HEK293 (cell line): ENCODE data around the gene ELF3.

Experiments used
- CTCF ChIA-PET: fragments of 350-600 bp; formaldehyde crosslinking; extraction: SDS; loops from one replicate; lab custom pipeline; 2021; ENCODE audit warnings: antibody characterized with exemption; lab: Yijun Ruan, JAX
- POLR2A ChIA-PET: fragments of 300-600 bp; formaldehyde crosslinking; extraction: SDS; loops from one replicate; lab custom pipeline; 2020; ENCODE audit warnings: antibody characterized with exemption, inconsistent platforms; lab: Yijun Ruan, JAX
- H3K27ac ChIP-seq: fragments of 200-500 bp; sonication (Bioruptor generic); 2 replicates; pipeline ENCODE4 v1.5.1; 2014; ENCODE audit warnings: low read depth, low read length, control low read depth, inconsistent platforms; ENCODE audit errors: extremely low read depth
- H3K36me3 ChIP-seq, 2 experiments: fragments of 200-500 bp in 1 of 2; sonication (Bioruptor generic) in 1 of 2; 1 replicate in 1 of 2; 2 replicates in 1 of 2; pipeline ENCODE4 v1.5.1; 2014 to 2017; ENCODE audit warnings: inconsistent platforms in 2 of 2, low read length in 2 of 2; ENCODE audit not compliant: control insufficient read depth in 2 of 2, insufficient read depth in 1 of 2
- H3K4me1 ChIP-seq: fragments of 200-500 bp; sonication (Bioruptor generic); 2 replicates; pipeline ENCODE4 v1.5.1; 2014; ENCODE audit warnings: mild to moderate bottlenecking, low read length, inconsistent platforms; ENCODE audit not compliant: control insufficient read depth, insufficient read depth
- H3K4me3 ChIP-seq: 2 replicates; pipeline ENCODE4 v1.5.1; 2011; ENCODE audit warnings: low read depth, mild to moderate bottlenecking, control low read depth, low read length, moderate library complexity
- H3K9me3 ChIP-seq: fragments of 200-500 bp; sonication (Bioruptor generic); 2 replicates; pipeline ENCODE4 v1.5.1; 2014; ENCODE audit warnings: low read depth, low read length, inconsistent platforms; ENCODE audit not compliant: control insufficient read depth, insufficient read depth
- GLIS1 ChIP-seq: fragments of 450-650 bp; formaldehyde crosslinking; IDR thresholded peaks from 2 replicates; pipeline ENCODE4 v1.5.1; 2016; ENCODE audit warnings: missing biosample characterization, missing genetic modification characterization
- KLF8 ChIP-seq: fragments of 450-650 bp; formaldehyde crosslinking; IDR thresholded peaks from 2 replicates; pipeline ENCODE4 v1.5.1; 2016; ENCODE audit warnings: missing biosample characterization, missing genetic modification characterization
- MYNN ChIP-seq: fragments of 450-650 bp; formaldehyde crosslinking; IDR thresholded peaks from 2 replicates; pipeline ENCODE4 v1.5.1; 2016; ENCODE audit warnings: missing biosample characterization, missing genetic modification characterization, borderline replicate concordance
- WT1 ChIP-seq: fragments of 450-650 bp; formaldehyde crosslinking; IDR thresholded peaks from 2 replicates; pipeline ENCODE4 v1.5.1; 2016; ENCODE audit warnings: missing biosample characterization, missing genetic modification characterization
- ZBTB48 ChIP-seq: fragments of 450-650 bp; formaldehyde crosslinking; IDR thresholded peaks from 2 replicates; pipeline ENCODE4 v1.5.1; 2016; ENCODE audit warnings: missing biosample characterization, missing genetic modification characterization
- ZEB2 ChIP-seq: fragments of 450-650 bp; formaldehyde crosslinking; IDR thresholded peaks from 2 replicates; pipeline ENCODE4 v1.5.1; 2016; ENCODE audit warnings: missing biosample characterization, missing genetic modification characterization
- ZFP69B ChIP-seq: fragments of 450-650 bp; formaldehyde crosslinking; IDR thresholded peaks from 2 replicates; pipeline ENCODE4 v1.5.1; 2016; ENCODE audit warnings: missing biosample characterization, missing genetic modification characterization
- ZIC2 ChIP-seq: fragments of 450-650 bp; formaldehyde crosslinking; IDR thresholded peaks from 2 replicates; pipeline ENCODE4 v1.5.1; 2016; ENCODE audit warnings: missing biosample characterization, missing genetic modification characterization
- ZNF10 ChIP-seq: fragments of 450-650 bp; formaldehyde crosslinking; IDR thresholded peaks from 2 replicates; pipeline ENCODE4 v1.5.1; 2017; ENCODE audit warnings: missing biosample characterization, missing genetic modification characterization
- ZNF184 ChIP-seq: fragments of 450-650 bp; IDR thresholded peaks from 2 replicates; pipeline ENCODE4 v1.5.1; 2018; ENCODE audit warnings: missing biosample characterization, mild to moderate bottlenecking, missing genetic modification characterization
- ZNF366 ChIP-seq: fragments of 450-650 bp; formaldehyde crosslinking; conservative IDR thresholded peaks from 2 replicates; pipeline ENCODE4 v1.5.1; 2016; ENCODE audit warnings: missing biosample characterization, missing genetic modification characterization
- ZNF548 ChIP-seq: fragments of 450-650 bp; formaldehyde crosslinking; IDR thresholded peaks from 2 replicates; pipeline ENCODE4 v1.5.1; 2016; ENCODE audit warnings: missing biosample characterization, missing genetic modification characterization
- ZNF558 ChIP-seq: fragments of 450-650 bp; formaldehyde crosslinking; IDR thresholded peaks from 2 replicates; pipeline ENCODE4 v1.5.1; 2016; ENCODE audit warnings: missing biosample characterization, missing genetic modification characterization
- ZNF610 ChIP-seq: fragments of 450-650 bp; formaldehyde crosslinking; IDR thresholded peaks from 2 replicates; pipeline ENCODE4 v1.5.1; 2016; ENCODE audit warnings: missing biosample characterization, missing genetic modification characterization, borderline replicate concordance
- ZNF621 ChIP-seq: fragments of 450-650 bp; formaldehyde crosslinking; IDR thresholded peaks from 2 replicates; pipeline ENCODE4 v1.5.1; 2017; ENCODE audit warnings: missing biosample characterization, missing genetic modification characterization
- ZNF626 ChIP-seq: fragments of 450-650 bp; sonication (Bioruptor Pico); formaldehyde crosslinking; IDR thresholded peaks from 2 replicates; pipeline ENCODE4 v1.5.1; 2018; ENCODE audit warnings: missing biosample characterization, missing genetic modification characterization, inconsistent platforms
- ZNF654 ChIP-seq: fragments of 450-650 bp; formaldehyde crosslinking; IDR thresholded peaks from 2 replicates; pipeline ENCODE4 v1.5.1; 2016; ENCODE audit warnings: low read depth, missing biosample characterization, missing genetic modification characterization
- ZSCAN16 ChIP-seq: fragments of 450-650 bp; formaldehyde crosslinking; IDR thresholded peaks from 2 replicates; pipeline ENCODE4 v1.5.1; 2016; ENCODE audit warnings: missing biosample characterization, missing genetic modification characterization
- TF ChIP-seq, protein P1 (sequence below): fragments of 450-650 bp; formaldehyde crosslinking; IDR thresholded peaks from 2 replicates; pipeline ENCODE4 v1.5.1; 2017; ENCODE audit warnings: missing biosample characterization, missing genetic modification characterization
- TF ChIP-seq, protein P2 (sequence below): fragments of 450-650 bp; formaldehyde crosslinking; IDR thresholded peaks from 2 replicates; pipeline ENCODE4 v1.5.1; 2017; ENCODE audit warnings: missing biosample characterization, missing genetic modification characterization
- TF ChIP-seq, protein P3 (sequence below): fragments of 450-650 bp; formaldehyde crosslinking; IDR thresholded peaks from 2 replicates; pipeline ENCODE4 v1.5.1; 2016; ENCODE audit warnings: missing biosample characterization, missing genetic modification characterization

The ELF3 gene

GRCh38 chr1:202005958-202006357 is 4.4 kb upstream of the ELF3 start (continued):
- TF ChIP-seq ZNF558 (tag by site-specific recombination) = no peak
- no peak for TF ChIP-seq ZEB2 (tag by site-specific recombination)
- TF ChIP-seq ZNF654 = peak; percentile 40
- no peak for TF ChIP-seq KLF8
- no peak for TF ChIP-seq ZNF621
- TF ChIP-seq, protein P1, sequence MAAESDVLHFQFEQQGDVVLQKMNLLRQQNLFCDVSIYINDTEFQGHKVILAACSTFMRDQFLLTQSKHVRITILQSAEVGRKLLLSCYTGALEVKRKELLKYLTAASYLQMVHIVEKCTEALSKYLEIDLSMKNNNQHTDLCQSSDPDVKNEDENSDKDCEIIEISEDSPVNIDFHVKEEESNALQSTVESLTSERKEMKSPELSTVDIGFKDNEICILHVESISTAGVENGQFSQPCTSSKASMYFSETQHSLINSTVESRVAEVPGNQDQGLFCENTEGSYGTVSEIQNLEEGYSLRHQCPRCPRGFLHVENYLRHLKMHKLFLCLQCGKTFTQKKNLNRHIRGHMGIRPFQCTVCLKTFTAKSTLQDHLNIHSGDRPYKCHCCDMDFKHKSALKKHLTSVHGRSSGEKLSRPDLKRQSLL (tag by site-specific recombination) = no peak
- TF ChIP-seq ZNF10 (tag by site-specific recombination) = no peak
- TF ChIP-seq, protein P2, sequence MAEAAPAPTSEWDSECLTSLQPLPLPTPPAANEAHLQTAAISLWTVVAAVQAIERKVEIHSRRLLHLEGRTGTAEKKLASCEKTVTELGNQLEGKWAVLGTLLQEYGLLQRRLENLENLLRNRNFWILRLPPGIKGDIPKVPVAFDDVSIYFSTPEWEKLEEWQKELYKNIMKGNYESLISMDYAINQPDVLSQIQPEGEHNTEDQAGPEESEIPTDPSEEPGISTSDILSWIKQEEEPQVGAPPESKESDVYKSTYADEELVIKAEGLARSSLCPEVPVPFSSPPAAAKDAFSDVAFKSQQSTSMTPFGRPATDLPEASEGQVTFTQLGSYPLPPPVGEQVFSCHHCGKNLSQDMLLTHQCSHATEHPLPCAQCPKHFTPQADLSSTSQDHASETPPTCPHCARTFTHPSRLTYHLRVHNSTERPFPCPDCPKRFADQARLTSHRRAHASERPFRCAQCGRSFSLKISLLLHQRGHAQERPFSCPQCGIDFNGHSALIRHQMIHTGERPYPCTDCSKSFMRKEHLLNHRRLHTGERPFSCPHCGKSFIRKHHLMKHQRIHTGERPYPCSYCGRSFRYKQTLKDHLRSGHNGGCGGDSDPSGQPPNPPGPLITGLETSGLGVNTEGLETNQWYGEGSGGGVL (tag by site-specific recombination) = no peak
- TF ChIP-seq, all 188 proteins: peak for 4

GRCh38 chr1:202007304-202007703 is 3.1 kb upstream of the ELF3 start:
- Histone ChIP-seq H3K4me3 (no peak overlapping the region), H3K27ac (no peak overlapping the region), H3K9me3 (no peaks in the 10 kb centered on the region), H3K36me3 (peaks cover 11 to 42% of the 10 kb centered on the region in 2 experiments; a peak in 2 of 3 replicates), H3K4me1 (no peaks in the 10 kb centered on the region; the same call in 1 of the 2 replicates)
- ChIA-PET POLR2A (interaction anchor here (0.5 to 1.3 kb wide), 5 partner anchors 13 to 122 kb away, joined by 3 to 7 read pairs (median 4); no protein-coding TSS in a partner anchor), CTCF (interaction anchor here (0.6 to 10.8 kb wide), 14 partner anchors 8 to 128 kb away, joined by 3 to 159 read pairs (median 5); partner anchors contain the start of gene GPR37L1)
- no peak for TF ChIP-seq ZNF366 (tag by site-specific recombination)
- TF ChIP-seq ZNF548 (tag by site-specific recombination) = no peak
- TF ChIP-seq, protein P3, sequence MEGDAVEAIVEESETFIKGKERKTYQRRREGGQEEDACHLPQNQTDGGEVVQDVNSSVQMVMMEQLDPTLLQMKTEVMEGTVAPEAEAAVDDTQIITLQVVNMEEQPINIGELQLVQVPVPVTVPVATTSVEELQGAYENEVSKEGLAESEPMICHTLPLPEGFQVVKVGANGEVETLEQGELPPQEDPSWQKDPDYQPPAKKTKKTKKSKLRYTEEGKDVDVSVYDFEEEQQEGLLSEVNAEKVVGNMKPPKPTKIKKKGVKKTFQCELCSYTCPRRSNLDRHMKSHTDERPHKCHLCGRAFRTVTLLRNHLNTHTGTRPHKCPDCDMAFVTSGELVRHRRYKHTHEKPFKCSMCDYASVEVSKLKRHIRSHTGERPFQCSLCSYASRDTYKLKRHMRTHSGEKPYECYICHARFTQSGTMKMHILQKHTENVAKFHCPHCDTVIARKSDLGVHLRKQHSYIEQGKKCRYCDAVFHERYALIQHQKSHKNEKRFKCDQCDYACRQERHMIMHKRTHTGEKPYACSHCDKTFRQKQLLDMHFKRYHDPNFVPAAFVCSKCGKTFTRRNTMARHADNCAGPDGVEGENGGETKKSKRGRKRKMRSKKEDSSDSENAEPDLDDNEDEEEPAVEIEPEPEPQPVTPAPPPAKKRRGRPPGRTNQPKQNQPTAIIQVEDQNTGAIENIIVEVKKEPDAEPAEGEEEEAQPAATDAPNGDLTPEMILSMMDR (tag by site-specific recombination) = no peak
- TF ChIP-seq ZNF610 (tag by site-specific recombination) = no peak
- no peak for TF ChIP-seq MYNN (tag by site-specific recombination)
- no peak for TF ChIP-seq ZNF626 (tag by site-specific recombination)
- TF ChIP-seq ZFP69B (tag by site-specific recombination) = no peak
- TF ChIP-seq ZNF184 (tag by site-specific recombination) = no peak
- TF ChIP-seq WT1 = no peak
- TF ChIP-seq ZSCAN16 (tag by site-specific recombination) = no peak

DNA sequence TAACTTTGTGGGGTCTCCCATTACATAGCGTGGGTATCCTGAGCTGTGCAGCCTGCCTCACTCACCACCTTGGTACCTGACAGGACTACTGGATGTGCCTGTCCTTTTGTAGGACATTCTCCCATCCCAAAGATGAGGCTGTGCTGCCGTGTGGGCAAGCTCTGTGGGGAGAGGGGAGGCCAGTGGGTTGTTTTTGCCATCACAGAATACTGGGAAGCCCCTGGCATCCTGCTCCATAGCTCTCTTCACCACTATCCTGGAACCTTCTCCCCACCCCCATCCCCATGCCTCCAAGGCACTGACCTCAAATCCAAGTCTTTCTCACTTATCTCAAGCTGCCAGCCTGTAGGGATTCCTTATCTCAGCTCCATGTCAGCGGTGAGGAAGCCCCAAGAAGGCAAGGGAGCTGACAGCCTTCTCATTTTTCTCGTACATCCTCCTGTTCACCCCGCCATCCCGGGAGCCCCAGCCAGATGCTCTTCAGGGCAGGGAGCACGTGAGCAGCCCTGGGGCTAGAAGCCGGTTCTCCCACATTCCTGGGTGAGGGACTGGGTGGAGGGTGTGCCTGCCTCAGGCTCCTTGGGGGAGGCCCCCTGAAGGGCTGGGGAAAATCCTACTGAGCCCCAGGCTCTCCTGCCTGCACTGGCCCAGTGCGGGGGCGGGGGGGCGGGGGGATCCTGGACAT is 2.4 kb upstream of the ELF3 start:
- H3K27ac ChIP-seq = no peak overlapping the region
- H3K4me1 ChIP-seq = no peaks in the 10 kb centered on the region; the same call in 1 of the 2 replicates
- no peak overlapping the region for H3K4me3 ChIP-seq
- ChIA-PET CTCF (interaction anchor here (0.6 to 10.8 kb wide), 12 partner anchors 8 to 127 kb away, joined by 3 to 159 read pairs (median 6); partner anchors contain the start of gene GPR37L1), POLR2A (interaction anchor here (0.5 to 1.3 kb wide), 5 partner anchors 17 to 121 kb away, joined by 3 to 7 read pairs (median 3); no protein-coding TSS in a partner anchor)
- no peak for TF ChIP-seq ZNF184 (tag by site-specific recombination)
- TF ChIP-seq ZIC2 (tag by site-specific recombination) = peak; percentile 83
- TF ChIP-seq GLIS1 (tag by site-specific recombination) = peak; percentile 71
- 0 out of 2 replicates have a peak, but pooled peaks have one; percentile 52 for TF ChIP-seq ZBTB48 (tag by site-specific recombination)
- peaks cover 10 to 36% of the 10 kb centered on the region in 2 experiments; a peak in 2 of 3 replicates for H3K36me3 ChIP-seq
- H3K9me3 ChIP-seq = no peaks in the 10 kb centered on the region
